MM.1S (cell line): ENCODE results near the gene PLCG2.

Experiments
- DNase-seq: peaks from one replicate; pipeline ENCODE4 v3.0.0-alpha.2; 2015
- H2AFZ ChIP-seq: fragments of 300-600 bp; sonication (generic); 2 replicates; pipeline ENCODE4 v1.6.0; 2016; ENCODE audit warnings: antibody characterized with exemption, low read length
- H3F3A ChIP-seq: fragments of 300-600 bp; sonication (generic); 2 replicates; pipeline ENCODE4 v1.6.1; 2016; ENCODE audit warnings: mild to moderate bottlenecking, antibody characterized with exemption, low read length, moderate library complexity, mixed read lengths; ENCODE audit not compliant: insufficient read depth
- H3K27ac ChIP-seq: fragments of 300-600 bp; sonication (generic); 2 replicates; pipeline ENCODE4 v1.5.1; 2016; ENCODE audit warnings: mild to moderate bottlenecking, low read length
- H3K27me3 ChIP-seq: fragments of 300-600 bp; sonication (generic); replicated peaks from 2 replicates; pipeline ENCODE4 v1.6.0; 2016; ENCODE audit warnings: low read length; ENCODE audit not compliant: insufficient read depth
- H3K36me3 ChIP-seq: fragments of 300-600 bp; sonication (generic); replicated peaks from 2 replicates; pipeline ENCODE4 v1.6.1; 2016; ENCODE audit warnings: mild to moderate bottlenecking, low read length, mixed read lengths; ENCODE audit not compliant: insufficient read depth
- H3K4me1 ChIP-seq: fragments of 300-600 bp; sonication (generic); 2 replicates; pipeline ENCODE4 v1.6.1; 2016; ENCODE audit warnings: low read length, mixed read lengths
- H3K4me2 ChIP-seq: fragments of 300-600 bp; sonication (generic); 2 replicates; pipeline ENCODE4 v1.6.0; 2016; ENCODE audit warnings: low read depth, low read length
- H3K4me3 ChIP-seq: fragments of 300-600 bp; sonication (generic); 2 replicates; pipeline ENCODE4 v1.5.1; 2016; ENCODE audit warnings: low read length, mixed read lengths
- H3K79me2 ChIP-seq: fragments of 300-600 bp; sonication (generic); 2 replicates; pipeline ENCODE4 v1.6.1; 2016; ENCODE audit warnings: mixed run types, low read length, mixed read lengths
- H3K9ac ChIP-seq: fragments of 300-600 bp; sonication (generic); 2 replicates; pipeline ENCODE4 v1.6.1; 2016; ENCODE audit warnings: low read length, mixed read lengths
- H3K9me2 ChIP-seq: fragments of 300-600 bp; sonication (generic); replicated peaks from 2 replicates; pipeline ENCODE4 v1.6.1; 2016; ENCODE audit warnings: mild to moderate bottlenecking, low read length, mixed read lengths; ENCODE audit not compliant: insufficient read depth
- H3K9me3 ChIP-seq: fragments of 300-600 bp; sonication (generic); replicated peaks from 2 replicates; pipeline ENCODE4 v1.6.1; 2016; ENCODE audit warnings: mild to moderate bottlenecking, low read length, mixed read lengths; ENCODE audit not compliant: insufficient read depth
- H4K20me1 ChIP-seq: fragments of 300-600 bp; sonication (generic); 2 replicates; pipeline ENCODE4 v1.6.1; 2016; ENCODE audit warnings: mild to moderate bottlenecking, low read length, moderate library complexity, mixed read lengths; ENCODE audit not compliant: insufficient read depth
- EZH2 ChIP-seq: fragments of 300-600 bp; sonication (generic); optimal IDR thresholded peaks from 2 replicates; pipeline ENCODE3; 2017; ENCODE audit warnings: low read depth, mild to moderate bottlenecking, antibody characterized with exemption, low read length, mixed read lengths
- EZH2phosphoT487 ChIP-seq: fragments of 300-600 bp; sonication (generic); IDR thresholded peaks from 2 replicates; pipeline ENCODE4 v1.6.1; 2018; ENCODE audit warnings: antibody characterized with exemption, low read length
- TF ChIP-seq, protein P1 (sequence below): fragments of 300-600 bp; sonication (generic); IDR thresholded peaks from 2 replicates; pipeline ENCODE4 v1.5.1; 2016; ENCODE audit warnings: antibody characterized with exemption, low read length, mixed read lengths

Gene PLCG2

DNA sequence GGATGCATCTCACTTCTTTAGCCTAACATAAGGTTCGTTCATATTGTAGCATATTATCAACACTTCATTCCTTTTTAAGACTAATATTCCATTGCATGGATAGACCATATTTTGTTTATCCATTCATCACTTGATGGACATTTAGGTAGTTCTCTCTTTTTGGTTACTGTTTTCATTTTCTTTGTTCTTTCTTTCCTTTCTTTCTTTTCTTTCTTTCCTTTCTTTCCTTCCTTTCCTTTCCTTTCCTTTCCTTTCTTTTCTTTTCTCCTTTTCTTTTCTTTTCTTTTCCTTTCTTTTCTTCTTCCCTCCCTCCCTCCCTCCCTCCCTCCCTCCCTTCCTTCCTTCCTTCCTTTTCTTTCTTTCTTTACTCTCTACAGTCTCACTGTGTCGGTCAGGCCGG, 24.2 kb downstream of the PLCG2 start:
- H3K27ac ChIP-seq: no peak overlapping the region
- H3K9me3 ChIP-seq: no peaks in the 10 kb centered on the region
- no peak for TF ChIP-seq EZH2phosphoT487
- TF ChIP-seq EZH2: no peak
- TF ChIP-seq, protein P1, sequence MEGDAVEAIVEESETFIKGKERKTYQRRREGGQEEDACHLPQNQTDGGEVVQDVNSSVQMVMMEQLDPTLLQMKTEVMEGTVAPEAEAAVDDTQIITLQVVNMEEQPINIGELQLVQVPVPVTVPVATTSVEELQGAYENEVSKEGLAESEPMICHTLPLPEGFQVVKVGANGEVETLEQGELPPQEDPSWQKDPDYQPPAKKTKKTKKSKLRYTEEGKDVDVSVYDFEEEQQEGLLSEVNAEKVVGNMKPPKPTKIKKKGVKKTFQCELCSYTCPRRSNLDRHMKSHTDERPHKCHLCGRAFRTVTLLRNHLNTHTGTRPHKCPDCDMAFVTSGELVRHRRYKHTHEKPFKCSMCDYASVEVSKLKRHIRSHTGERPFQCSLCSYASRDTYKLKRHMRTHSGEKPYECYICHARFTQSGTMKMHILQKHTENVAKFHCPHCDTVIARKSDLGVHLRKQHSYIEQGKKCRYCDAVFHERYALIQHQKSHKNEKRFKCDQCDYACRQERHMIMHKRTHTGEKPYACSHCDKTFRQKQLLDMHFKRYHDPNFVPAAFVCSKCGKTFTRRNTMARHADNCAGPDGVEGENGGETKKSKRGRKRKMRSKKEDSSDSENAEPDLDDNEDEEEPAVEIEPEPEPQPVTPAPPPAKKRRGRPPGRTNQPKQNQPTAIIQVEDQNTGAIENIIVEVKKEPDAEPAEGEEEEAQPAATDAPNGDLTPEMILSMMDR: no peak
- H3F3A ChIP-seq: peaks cover 6% of the 10 kb centered on the region; the same call in 1 of the 2 replicates
- no peak overlapping the region for H3K4me3 ChIP-seq
- H3K4me1 ChIP-seq: peaks cover 17% of the 10 kb centered on the region
- no peak overlapping the region for H2AFZ ChIP-seq
- no peak overlapping the region for H3K4me2 ChIP-seq
- H4K20me1 ChIP-seq: no peaks in the 10 kb centered on the region
- H3K9me2 ChIP-seq: no peaks in the 10 kb centered on the region
- DNase-seq: no peak
- H3K9ac ChIP-seq: no peak overlapping the region
- H3K36me3 ChIP-seq: no peaks in the 10 kb centered on the region
- H3K27me3 ChIP-seq: no peaks in the 10 kb centered on the region
- peaks cover 35% of the 10 kb centered on the region for H3K79me2 ChIP-seq

DNA sequence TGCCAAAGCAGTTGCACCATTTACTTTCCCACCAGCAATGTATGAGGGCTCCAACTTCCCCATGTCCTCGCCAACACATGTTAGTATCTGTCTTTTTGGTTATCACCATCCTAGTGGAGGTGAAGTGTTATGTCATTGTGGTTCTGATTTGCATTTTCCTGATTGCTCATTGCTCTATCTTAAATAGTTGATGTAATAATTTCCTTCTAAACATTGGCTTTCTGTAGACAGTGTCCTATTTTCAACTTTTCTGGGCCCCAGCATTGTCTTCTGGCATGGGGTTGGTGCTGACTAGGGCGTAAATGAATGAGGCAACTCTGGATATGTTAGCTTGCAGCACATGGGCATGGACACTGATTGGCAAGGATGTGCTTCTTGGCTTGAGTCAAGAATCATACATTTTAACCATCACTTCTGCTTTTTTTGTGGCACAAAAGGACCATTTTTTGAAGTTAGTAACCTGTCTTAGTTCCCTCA, 25.1 kb downstream of the PLCG2 start:
- peaks cover 8% of the 10 kb centered on the region for H3F3A ChIP-seq
- H3K9ac ChIP-seq: no peak overlapping the region
- no peaks in the 10 kb centered on the region for H3K9me3 ChIP-seq
- H3K27me3 ChIP-seq: no peaks in the 10 kb centered on the region
- H3K4me1 ChIP-seq: peaks cover 14% of the 10 kb centered on the region
- H3K9me2 ChIP-seq: no peaks in the 10 kb centered on the region
- no peak for DNase-seq
- H3K27ac ChIP-seq: no peak overlapping the region
- TF ChIP-seq, protein P1: no peak
- TF ChIP-seq EZH2: no peak
- no peak for TF ChIP-seq EZH2phosphoT487
- H3K4me3 ChIP-seq: no peak overlapping the region
- H4K20me1 ChIP-seq: no peaks in the 10 kb centered on the region
- peaks cover 35% of the 10 kb centered on the region for H3K79me2 ChIP-seq
- no peak overlapping the region for H3K4me2 ChIP-seq
- no peaks in the 10 kb centered on the region for H3K36me3 ChIP-seq
- H2AFZ ChIP-seq: no peak overlapping the region

DNA sequence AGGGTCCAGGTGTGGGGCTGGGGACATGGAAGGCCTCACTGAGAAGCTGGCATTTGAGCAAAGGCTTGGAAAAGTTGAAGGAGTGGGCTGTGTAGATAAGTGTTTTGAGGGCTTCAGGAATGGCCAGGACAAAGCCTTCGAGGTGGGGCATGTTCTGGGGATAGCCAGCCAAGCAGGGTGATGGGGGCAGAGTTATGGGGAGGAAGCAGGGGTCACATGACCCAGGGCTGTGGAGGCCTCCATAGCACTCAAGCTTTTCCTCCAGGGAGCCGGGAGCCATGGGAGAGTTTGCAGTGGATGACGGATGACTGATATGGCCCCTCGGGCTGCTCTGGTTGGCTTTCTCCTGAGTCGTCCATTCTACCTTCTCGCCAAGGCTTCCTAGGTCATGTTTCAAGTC, 27.6 kb downstream of the PLCG2 start:
- Histone ChIP-seq H4K20me1 (no peaks in the 10 kb centered on the region), H3K9ac (no peak overlapping the region), H3K9me3 (no peaks in the 10 kb centered on the region), H3K4me3 (no peak overlapping the region), H3K27ac (no peak overlapping the region), H3K79me2 (peaks cover 31% of the 10 kb centered on the region), H3K4me1 (peaks cover 32% of the 10 kb centered on the region), H3K36me3 (no peaks in the 10 kb centered on the region), H3K4me2 (no peak overlapping the region), H2AFZ (no peak overlapping the region), H3K9me2 (no peaks in the 10 kb centered on the region), H3K27me3 (no peaks in the 10 kb centered on the region), H3F3A (peaks cover 30% of the 10 kb centered on the region)
- DNase-seq: no peak
- no peak for TF ChIP-seq EZH2
- no peak for TF ChIP-seq EZH2phosphoT487
- TF ChIP-seq, protein P1: no peak
